Smooth muscle cell (in vitro differentiated cells): ENCODE measurements around the gene HOPX. TPM values are rescaled to one million over a fixed set of nuclear protein-coding genes. Genes with fewer than 3 reads are reported as not detected.
"Not testable (repeated sequence)": the region's sequence is repeated elsewhere in the genome, so short reads cannot be mapped to it uniquely, and the experiment has no call there.

ENCODE experiments used
- DNase-seq: peaks from one replicate; lab custom pipeline; 2025; ENCODE audit not compliant: unreplicated experiment; lab: John Stamatoyannopoulos, UW
- H2AFZ ChIP-seq: fragments of 200-600 bp; sonication (generic); 2 replicates; pipeline ENCODE4 v1.6.0; 2016; ENCODE audit warnings: antibody characterized with exemption, low read depth, mild to moderate bottlenecking
- H3F3A ChIP-seq: fragments of 200-600 bp; sonication (generic); 2 replicates; pipeline ENCODE4 v1.6.0; 2017; ENCODE audit warnings: antibody characterized with exemption, low read depth
- H3K27ac ChIP-seq: fragments of 200-600 bp; sonication (generic); 2 replicates; pipeline ENCODE4 v1.5.1; 2016; ENCODE audit warnings: low read depth, mild to moderate bottlenecking
- H3K27me3 ChIP-seq: fragments of 200-600 bp; sonication (generic); 2 replicates; pipeline ENCODE4 v1.6.1; 2016; ENCODE audit warnings: low read depth, mild to moderate bottlenecking
- H3K36me3 ChIP-seq: fragments of 200-600 bp; sonication (generic); 2 replicates; pipeline ENCODE4 v1.5.1; 2016; ENCODE audit warnings: low read depth
- H3K4me1 ChIP-seq: fragments of 200-600 bp; sonication (generic); 2 replicates; pipeline ENCODE4 v1.5.1; 2016; ENCODE audit warnings: low read depth
- H3K4me2 ChIP-seq: fragments of 200-600 bp; sonication (generic); 2 replicates; pipeline ENCODE4 v1.6.0; 2016; ENCODE audit warnings: mild to moderate bottlenecking
- H3K4me3 ChIP-seq: fragments of 200-600 bp; sonication (generic); 2 replicates; pipeline ENCODE4 v1.5.1; 2016; ENCODE audit warnings: mild to moderate bottlenecking
- H3K79me2 ChIP-seq: fragments of 200-600 bp; sonication (generic); 2 replicates; pipeline ENCODE4 v1.6.0; 2016; ENCODE audit warnings: low read depth, mild to moderate bottlenecking
- H3K9ac ChIP-seq: fragments of 200-600 bp; sonication (generic); 2 replicates; pipeline ENCODE4 v1.6.0; 2016; ENCODE audit warnings: low read depth
- H3K9me3 ChIP-seq: fragments of 200-600 bp; sonication (generic); replicated peaks from 2 replicates; pipeline ENCODE4 v1.5.1; 2016; ENCODE audit warnings: low read depth
- H4K20me1 ChIP-seq: fragments of 200-600 bp; sonication (generic); 2 replicates; pipeline ENCODE4 v1.6.0; 2016; ENCODE audit warnings: low read depth
- WGBS: methylation state at CpG from one replicate; pipeline ENCODE4 v1.1.7; 2016; ENCODE audit warnings: low lambda C conversion rate; 5-methylcytosine and 5-hydroxymethylcytosine counted together
- polyA plus RNA-seq: library from polyadenylated mRNA; unstranded; fragments of >200 nt; fragmentation: Nextera tagmentation; extraction: Ambion mirVana; gene quantifications from 2 replicates; pipeline ENCODE4 v1.2.1, GENCODE V29; 2016
- total RNA-seq: library from RNA; depleted of rRNA; stranded (reverse); fragments of >200 nt; gene quantifications from 2 replicates; pipeline ENCODE4 v1.2.3, GENCODE V29; 2014
- TF ChIP-seq, protein P1 (sequence below): fragments of 200-600 bp; sonication (generic); IDR thresholded peaks from 2 replicates; pipeline ENCODE4 v1.5.1; 2017; ENCODE audit warnings: borderline replicate concordance, mild to moderate bottlenecking, antibody characterized with exemption; ENCODE audit not compliant: insufficient read depth, poor library complexity, severe bottlenecking

Gene HOPX
- total and polyA plus RNA-seq, 2 experiments from 2014 or later: 86.9 to 111 TPM

DNA sequence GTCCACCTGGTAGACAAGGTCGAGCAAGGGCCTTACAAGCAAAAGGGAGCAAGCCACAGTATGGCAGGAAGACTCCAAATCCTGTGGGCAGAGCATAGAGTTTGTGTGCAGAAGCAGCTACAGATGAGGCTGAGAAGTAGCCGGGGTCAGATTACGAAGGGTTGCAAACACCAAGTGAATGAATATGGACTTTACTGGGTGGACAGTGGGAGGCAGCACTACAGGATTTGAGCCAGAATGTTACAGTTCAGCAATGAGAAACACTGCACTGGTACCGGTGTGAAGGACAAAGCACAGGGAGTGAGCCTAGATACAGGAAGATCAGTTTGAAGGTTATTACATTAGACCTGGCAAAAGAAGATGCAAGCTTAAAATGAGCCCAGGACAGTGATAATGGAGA, 46.1 kb upstream of the HOPX start:
- no peak overlapping the region for H3K4me2 ChIP-seq
- no peaks in the 10 kb centered on the region for H3K79me2 ChIP-seq
- no peaks in the 10 kb centered on the region for H4K20me1 ChIP-seq
- DNase-seq: no peak
- no peak overlapping the region for H3K4me3 ChIP-seq
- H2AFZ ChIP-seq: peak overlapping the region; percentile 24
- H3F3A ChIP-seq: peaks cover 3% of the 10 kb centered on the region
- H3K4me1 ChIP-seq: no peaks in the 10 kb centered on the region
- H3K9ac ChIP-seq: no peak overlapping the region
- H3K36me3 ChIP-seq: no peaks in the 10 kb centered on the region
- TF ChIP-seq, protein P1, sequence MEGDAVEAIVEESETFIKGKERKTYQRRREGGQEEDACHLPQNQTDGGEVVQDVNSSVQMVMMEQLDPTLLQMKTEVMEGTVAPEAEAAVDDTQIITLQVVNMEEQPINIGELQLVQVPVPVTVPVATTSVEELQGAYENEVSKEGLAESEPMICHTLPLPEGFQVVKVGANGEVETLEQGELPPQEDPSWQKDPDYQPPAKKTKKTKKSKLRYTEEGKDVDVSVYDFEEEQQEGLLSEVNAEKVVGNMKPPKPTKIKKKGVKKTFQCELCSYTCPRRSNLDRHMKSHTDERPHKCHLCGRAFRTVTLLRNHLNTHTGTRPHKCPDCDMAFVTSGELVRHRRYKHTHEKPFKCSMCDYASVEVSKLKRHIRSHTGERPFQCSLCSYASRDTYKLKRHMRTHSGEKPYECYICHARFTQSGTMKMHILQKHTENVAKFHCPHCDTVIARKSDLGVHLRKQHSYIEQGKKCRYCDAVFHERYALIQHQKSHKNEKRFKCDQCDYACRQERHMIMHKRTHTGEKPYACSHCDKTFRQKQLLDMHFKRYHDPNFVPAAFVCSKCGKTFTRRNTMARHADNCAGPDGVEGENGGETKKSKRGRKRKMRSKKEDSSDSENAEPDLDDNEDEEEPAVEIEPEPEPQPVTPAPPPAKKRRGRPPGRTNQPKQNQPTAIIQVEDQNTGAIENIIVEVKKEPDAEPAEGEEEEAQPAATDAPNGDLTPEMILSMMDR: no peak
- no peak overlapping the region for H3K27ac ChIP-seq
- H3K27me3 ChIP-seq: no peaks in the 10 kb centered on the region
- H3K9me3 ChIP-seq: no peaks in the 10 kb centered on the region
- WGBS: 79% methylated on average over 4 of the region's 4 CpGs

DNA sequence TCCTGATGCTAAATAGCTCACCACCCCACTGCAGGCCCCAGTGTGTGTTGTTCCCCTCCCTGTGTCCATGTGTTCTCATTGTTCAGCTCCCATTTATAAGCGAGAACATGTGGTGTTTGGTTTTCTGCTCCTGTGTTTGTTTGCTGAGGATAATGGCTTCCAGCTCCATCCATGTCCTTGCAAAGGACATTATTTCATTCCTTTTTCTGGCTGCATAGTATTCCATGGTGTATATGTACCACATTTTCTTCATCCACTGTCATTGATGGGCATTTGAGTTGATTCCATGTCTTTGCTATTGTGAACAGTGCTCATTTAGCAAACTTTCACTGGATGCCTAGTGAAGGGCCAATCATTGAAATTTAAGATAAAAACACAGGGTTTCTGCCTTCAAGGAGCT, 45.5 kb upstream of the HOPX start:
- H4K20me1 ChIP-seq, H3K36me3 ChIP-seq, H3K27me3 ChIP-seq, H2AFZ ChIP-seq, H3K9me3 ChIP-seq, DNase-seq, H3K4me3 ChIP-seq, H3K9ac ChIP-seq, H3K79me2 ChIP-seq, H3K4me1 ChIP-seq, H3K4me2 ChIP-seq, H3K27ac ChIP-seq, H3F3A ChIP-seq: not testable (repeated sequence)
- 100% methylated on average over 1 of the region's 1 CpG for WGBS

DNA sequence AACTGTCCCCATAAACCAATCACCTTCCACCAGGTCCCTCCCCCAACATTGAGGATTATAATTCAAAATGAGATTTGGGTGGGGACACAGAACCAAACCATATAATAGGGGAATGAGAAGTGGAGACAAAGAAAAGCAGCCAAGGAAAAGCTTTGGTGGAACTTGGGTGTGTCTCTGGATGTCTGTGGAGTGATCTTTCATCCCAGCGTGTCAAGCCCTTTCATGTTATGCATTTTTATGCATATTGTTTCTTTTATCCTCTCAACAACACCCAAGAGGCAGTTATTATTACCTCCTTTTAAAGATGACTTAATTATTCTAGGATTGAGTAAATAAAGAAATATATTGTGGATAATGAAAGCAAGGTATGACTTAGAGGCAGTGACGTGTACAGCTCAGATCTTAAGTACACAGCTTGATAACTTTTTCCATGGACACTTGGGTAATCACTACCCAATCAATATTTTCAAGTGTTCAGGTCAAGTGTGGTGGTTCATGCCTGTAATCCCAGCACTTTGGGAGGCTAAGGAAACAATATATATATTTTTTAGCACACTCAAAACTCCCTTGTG, 42.6 kb upstream of the HOPX start:
- WGBS: 79% methylated on average over 2 of the region's 2 CpGs
- no peaks in the 10 kb centered on the region for H3K36me3 ChIP-seq
- H3K79me2 ChIP-seq: no peaks in the 10 kb centered on the region
- H3K27ac ChIP-seq: peak overlapping the region; percentile 24
- TF ChIP-seq, protein P1: no peak
- no peaks in the 10 kb centered on the region for H4K20me1 ChIP-seq
- H3F3A ChIP-seq: no peaks in the 10 kb centered on the region
- H3K4me2 ChIP-seq: no peak overlapping the region
- H3K4me3 ChIP-seq: no peak overlapping the region
- DNase-seq: no peak
- no peaks in the 10 kb centered on the region for H3K27me3 ChIP-seq
- H3K9me3 ChIP-seq: no peaks in the 10 kb centered on the region
- no peak overlapping the region for H3K9ac ChIP-seq
- peak overlapping the region; percentile 43 for H2AFZ ChIP-seq
- H3K4me1 ChIP-seq: no peaks in the 10 kb centered on the region

DNA sequence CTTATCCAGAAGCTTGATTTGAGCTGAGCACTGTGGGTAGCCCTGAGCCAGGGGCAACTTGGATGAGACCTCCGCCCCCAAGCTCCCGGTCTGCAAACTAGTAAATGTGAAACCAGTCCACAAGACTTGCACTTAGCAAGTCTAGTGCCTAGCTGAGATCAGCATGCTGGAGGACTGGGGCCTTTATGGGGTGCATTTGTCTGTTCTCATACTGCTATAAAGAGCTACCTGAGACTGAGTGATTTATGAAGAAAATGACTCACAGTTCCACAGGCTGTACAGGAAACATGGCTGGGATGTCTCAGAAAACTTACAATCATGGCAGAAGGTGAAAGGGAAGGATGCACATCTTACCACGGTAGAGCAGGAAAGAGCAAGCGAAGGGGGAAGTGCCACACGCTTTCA, 42.1 kb upstream of the HOPX start:
- Histone ChIP-seq H3K9ac (no peak overlapping the region), H3K9me3 (no peaks in the 10 kb centered on the region), H4K20me1 (no peaks in the 10 kb centered on the region), H3K4me1 (no peaks in the 10 kb centered on the region), H3K4me2 (no peak overlapping the region), H3K79me2 (no peaks in the 10 kb centered on the region), H2AFZ (peak overlapping the region; percentile 43), H3F3A (no peaks in the 10 kb centered on the region), H3K27me3 (no peaks in the 10 kb centered on the region), H3K4me3 (no peak overlapping the region), H3K27ac (peak overlapping the region; percentile 24), H3K36me3 (no peaks in the 10 kb centered on the region)
- WGBS: 85% methylated on average over 5 of the region's 5 CpGs
- no peak for DNase-seq
- TF ChIP-seq, protein P1: no peak
